NCI-H2107 treated with DMSO at 0.1 percent for 48 hours (cell line): ENCODE data around the gene PRSS38.

ENCODE experiments used
- DNase-seq: peaks from one replicate; lab custom pipeline; 2025; ENCODE audit not compliant: unreplicated experiment; lab: John Stamatoyannopoulos, UW

The PRSS38 gene

DNA sequence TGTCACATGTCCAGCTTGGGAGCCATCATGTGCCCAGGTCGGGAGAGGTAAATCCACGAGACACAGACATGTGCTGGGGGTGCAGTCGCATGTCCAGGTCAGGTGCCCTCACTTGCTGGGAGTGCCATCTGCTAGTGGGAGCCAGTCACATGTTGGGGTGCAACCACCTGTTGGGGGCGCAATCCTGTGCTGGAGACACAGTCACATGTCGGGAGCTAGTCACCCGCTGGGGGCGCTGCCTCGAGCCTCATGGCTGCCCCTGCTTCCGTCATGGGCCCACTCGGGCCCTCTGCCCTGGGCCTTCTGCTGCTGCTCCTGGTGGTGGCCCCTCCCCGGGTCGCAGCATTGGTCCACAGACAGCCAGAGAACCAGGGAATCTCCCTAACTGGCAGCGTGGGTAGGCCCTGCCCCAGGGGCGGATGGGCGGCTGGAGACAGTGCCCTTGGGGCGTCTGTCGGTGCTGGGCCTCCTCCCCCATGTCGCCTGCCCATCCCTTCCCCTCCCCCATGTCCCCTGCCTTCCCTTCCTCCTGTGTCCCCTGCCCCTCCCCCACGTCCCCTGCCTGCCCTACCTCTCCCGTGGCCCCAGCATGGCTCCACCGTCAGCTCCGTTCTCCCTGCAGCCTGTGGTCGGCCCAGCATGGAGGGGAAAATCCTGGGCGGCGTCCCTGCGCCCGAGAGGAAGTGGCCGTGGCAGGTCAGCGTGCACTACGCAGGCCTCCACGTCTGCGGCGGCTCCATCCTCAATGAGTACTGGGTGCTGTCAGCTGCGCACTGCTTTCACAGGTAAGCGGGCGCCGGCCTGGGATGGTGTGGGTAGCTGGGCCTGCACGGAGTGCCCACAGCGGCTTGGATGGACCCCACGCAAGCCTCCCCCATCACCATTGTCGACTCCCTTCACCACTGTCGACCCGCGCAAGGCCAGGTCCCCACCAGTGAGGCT is at the start of gene PRSS38:
PRSS38 (plus strand) TSS at position 208 of the 942 bp plus-strand sequence; CDS start at position 250, 42 bp downstream.
- no peak for DNase-seq

DNA sequence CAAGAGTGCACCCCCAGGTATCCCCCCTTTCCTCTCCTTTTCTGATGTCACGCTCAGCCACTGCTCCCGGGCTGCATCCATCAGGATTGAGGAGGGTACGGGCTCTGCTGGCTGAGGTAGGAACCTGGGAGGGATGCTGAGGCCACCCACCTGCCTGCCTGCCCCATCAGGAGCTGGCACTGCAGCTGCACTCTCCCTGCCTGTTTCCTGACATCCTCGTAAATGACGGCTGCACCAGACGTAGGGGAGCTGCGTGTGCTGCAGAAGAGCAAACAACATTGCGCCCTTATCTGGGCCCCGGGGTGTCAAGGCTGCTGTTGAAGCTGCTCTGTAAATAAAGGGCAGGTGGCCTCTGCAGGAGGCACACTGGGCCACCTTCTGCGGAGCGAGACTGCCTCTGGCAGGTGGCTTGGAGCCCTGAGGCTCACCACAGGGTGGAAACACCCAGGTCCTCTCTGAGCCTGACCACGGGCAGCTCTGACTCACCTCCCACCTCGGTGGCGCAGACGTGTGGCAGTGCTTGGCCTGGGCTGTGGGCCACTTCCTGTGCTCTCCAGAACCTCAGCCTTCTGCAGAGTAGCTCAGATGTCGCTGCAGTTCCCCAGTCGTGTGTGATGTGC is 49.4 kb upstream of the PRSS38 start:
- DNase-seq: peak; percentile 94

GRCh38 chr1:227766653-227767277 is 48.7 kb upstream of the PRSS38 start:
- DNase-seq: no peak

- no peak for DNase-seq
These were observed 47.9 kb upstream of the PRSS38 start for GRCh38 chr1:227767401-227768124.

DNA sequence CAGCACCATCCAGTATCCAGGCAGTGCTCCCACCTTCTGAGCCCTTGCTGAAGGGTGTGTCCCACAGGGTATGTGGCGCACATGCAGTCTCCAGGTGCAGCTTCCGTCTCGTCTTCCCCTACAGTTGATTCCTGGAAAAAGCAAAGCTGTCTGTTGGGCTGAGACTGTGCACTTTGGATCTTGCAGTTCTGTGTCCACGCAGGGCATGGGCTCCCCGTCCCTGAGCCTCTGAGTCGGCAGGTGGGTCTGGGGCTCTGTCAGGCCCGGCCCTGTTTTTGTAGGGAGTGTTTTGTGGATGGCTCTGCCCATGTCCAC is 47.4 kb upstream of the PRSS38 start:
- no peak for DNase-seq

DNA sequence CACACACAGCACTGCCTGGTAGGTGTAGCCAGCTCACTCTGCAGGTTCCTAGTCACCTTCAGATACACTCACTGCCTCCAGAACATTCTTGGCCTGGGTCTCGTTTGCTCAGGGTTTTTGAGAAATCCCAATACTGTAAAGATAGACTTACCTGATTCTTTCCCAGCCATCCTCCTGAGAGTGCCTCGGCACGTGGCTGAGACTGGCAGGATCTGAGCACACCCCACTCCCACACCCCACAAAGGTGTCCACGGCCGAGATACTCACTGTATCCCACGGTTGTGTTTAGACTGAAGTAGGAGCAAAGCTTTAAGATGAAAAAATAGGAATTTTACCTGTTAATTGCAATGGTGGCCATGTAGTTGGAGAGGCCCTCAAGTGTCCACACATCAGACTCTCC is 46.8 kb upstream of the PRSS38 start:
- DNase-seq: no peak

DNA sequence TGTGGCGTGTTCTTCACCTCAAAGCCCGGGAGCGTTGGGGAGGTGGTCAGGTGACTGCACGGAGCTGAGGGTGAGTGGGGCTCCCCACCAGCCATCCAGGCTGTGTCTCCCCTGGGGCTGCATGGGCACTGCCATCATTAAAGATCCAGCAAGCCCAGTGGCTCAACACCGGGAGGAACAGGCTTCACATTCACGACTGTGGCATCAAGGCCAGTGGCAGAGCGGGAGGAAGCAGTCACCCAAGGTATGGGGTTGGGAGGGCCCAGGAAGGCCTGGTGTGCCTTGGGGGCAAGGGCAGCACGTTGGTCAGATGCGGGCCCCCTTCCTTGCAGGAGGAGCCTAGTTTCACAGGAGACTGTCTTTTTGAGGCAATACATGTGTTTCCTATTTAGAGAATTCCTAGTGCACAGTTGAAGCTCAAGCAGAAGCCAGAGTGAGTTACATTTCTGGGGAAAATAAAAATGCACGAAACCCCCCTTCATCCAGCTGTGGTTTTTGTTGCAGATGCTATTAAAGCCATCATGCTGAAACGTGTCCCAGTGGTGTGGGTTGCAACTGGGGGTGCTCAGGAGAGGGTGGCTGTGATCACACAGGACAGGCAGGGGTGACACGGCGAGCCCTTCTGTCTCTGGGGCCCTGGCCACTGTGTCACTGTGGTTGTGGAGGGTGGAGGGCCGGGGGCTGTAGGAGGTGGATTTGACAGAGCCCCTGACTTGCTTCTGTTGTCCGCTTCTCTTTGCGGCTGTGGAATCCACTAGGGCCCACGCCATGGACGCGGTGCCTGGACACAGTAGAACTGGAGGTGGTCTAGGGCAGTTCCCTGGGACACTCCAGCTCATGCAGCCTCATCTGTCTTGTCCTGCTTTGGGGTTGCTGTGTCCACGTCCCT is 46.2 kb upstream of the PRSS38 start:
- DNase-seq: no peak

DNA sequence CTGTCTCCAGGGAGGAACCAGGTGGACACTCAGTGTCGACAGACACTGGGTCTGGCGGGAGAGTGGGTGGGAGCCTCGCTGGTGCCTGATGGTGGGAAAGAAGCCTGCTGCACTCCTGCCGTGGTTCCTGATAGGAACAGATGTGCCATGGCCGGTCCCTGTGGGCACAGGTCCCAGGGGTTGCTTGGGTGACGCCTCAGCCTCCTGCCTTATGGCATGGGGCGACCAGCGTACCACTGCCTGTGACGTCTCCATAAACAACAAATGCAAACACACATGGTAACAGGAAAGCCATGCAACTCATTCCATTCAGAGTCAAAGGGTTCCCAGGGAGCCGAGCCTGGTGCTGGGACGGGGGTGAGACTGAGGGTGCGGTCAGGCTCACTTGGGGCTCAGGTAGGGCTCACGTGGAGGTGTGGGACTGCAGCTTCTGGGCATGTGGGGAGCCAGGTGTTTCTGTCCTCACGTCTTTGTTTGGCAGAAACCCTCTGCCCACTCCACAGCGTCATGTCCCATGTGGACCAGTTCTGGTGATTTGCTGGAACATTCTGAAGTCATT is 45.5 kb upstream of the PRSS38 start:
- no peak for DNase-seq

DNA sequence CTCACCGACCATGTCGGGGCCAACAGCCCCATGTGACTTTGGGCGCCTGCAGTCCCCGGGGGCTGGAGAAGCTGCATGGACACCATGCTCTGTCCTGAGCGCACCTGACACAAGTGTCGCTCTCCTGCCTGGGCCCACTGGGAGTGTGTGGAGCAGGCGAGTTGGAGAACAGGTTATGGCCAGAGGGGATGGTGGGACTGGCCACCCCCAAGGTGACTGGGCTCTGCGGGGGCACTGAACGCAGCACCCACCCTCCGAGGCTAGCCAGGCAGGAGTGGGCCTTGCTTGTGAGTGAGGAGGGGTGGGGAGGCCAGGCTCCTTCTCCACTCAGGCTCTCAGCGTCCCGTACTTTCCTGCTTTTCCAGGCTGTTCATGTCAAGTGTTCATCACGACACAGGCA is 44.7 kb upstream of the PRSS38 start:
- DNase-seq: no peak

- no peak for DNase-seq
These were observed 44.1 kb upstream of the PRSS38 start for GRCh38 chr1:227771326-227771725.

DNA sequence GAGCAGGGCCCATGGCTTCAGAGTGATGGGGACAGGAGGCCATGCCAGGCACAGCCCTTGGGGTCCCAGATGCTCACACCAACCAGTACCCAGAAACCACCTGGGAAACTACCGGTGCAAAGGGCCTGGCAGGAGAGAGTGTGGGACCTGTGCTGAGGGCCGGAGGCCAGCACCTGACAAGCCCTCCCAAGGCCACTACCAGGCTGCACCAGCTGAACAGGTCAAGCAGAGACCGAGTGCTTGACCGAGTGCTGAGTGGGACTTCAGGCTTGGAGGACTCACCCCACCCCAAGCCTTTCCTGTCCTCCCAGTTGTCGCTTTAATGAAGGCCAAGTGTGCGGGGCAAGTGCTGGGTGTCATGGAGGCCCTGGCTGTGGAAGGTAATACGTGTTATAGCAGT is 43.7 kb upstream of the PRSS38 start:
- no peak for DNase-seq

DNA sequence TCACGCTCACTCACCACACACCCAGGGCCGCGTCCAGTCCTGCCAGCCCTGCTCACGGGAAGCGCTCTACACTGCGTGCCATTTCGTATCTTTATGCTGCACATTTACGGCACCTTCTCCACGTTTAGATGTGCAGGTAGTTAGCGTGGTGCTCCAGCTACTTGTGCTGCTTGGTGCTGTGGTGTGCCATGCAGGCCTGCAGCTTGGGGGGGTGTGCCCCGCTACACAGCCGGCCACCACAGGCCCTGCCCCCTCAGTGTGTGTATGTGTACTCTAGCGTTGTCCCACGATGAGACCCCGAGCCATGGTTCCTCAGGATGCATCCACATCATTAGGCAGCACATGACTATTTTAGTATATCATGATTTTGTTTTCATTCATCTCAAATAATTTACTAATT is 41.9 kb upstream of the PRSS38 start:
- DNase-seq: no peak

GRCh38 chr1:227774051-227774731 is 41.3 kb upstream of the PRSS38 start:
- DNase-seq: peak; percentile 89

GRCh38 chr1:227774821-227775661 is 40.4 kb upstream of the PRSS38 start:
- no peak for DNase-seq

DNA sequence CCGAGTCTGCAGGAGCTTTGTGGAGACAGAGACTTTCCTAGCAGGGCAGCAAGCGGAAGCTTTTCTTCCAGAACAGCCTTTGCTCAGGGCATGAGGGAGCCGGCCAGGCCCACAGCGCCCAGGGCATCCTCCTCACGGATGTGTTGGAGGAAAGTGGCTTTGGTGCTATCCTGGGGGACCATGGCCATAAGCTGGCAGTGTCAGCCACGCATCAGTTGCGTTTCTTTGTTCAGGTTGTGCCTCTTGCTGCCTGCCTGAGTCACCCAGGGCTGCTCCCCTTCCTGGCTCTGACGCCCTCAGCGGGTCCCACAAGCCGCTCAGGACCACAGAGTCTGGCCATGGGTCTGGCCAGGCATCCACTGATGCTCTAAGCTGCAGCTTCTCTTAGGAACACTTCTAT is 39.6 kb upstream of the PRSS38 start:
- DNase-seq: no peak

DNA sequence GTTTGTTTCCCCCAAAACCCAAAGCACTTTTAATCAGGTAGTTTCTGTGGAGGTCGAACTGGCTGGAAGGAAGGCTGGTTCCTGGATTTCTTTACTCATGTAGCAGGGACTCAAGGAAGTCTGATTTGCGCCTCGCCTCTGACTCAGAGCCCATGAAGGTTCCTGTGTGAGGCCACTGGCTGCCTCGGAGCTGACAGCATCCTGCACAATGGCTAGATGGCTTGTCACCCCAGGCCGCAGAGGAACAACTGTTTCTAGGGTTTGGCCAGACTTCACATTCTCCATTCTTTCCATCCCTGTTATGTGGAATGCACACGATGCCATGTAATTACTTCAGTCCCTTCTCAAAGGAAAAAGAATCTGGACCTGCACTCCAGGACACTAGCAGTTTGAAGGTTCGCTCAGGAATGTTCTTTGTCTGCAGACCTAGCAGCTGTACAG is 39.1 kb upstream of the PRSS38 start:
- no peak for DNase-seq

DNA sequence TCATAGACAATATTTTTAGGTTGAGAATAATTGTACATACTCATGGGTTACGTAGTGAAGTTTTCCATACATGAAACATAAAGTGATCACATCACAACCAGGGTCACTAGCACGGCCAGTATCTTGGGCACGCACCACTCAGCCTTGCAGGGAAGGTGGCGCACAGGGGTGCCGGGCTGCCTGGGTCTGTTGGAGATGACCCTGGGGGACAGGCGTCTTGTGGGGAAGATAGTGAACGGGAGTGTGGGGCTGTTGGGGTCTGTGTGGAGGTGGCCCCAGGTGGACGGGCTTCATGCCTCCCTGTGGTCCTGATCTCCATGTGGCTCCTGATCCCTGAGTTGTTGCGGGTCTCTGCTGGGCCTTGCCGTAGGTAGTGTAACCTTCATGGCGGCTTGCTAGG is 38.3 kb upstream of the PRSS38 start:
- DNase-seq: no peak

GRCh38 chr1:227777646-227778045 is 37.8 kb upstream of the PRSS38 start:
- DNase-seq: no peak
